Tibial nerve (tissue), 4 donors: ENCODE measurements around the gene IER2.
"Not testable (repeated sequence)": the region's sequence is repeated elsewhere in the genome, so short reads cannot be mapped to it uniquely, and the experiment has no call there.

ENCODE experiments used
- EP300 ChIP-seq, 2 donors: sonication (generic); formaldehyde crosslinking; IDR thresholded peaks; one replicate each; pipeline ENCODE4 v1.6.1; 2017; ENCODE audit warnings: antibody characterized with exemption in 2 of 2, mild to moderate bottlenecking in 1 of 2
- POLR2A ChIP-seq, 2 donors: fragments of 450-650 bp; IDR thresholded peaks; one replicate each; pipeline ENCODE4 v1.6.1; 2017; ENCODE audit warnings: antibody characterized with exemption in 2 of 2, mild to moderate bottlenecking in 2 of 2, moderate library complexity in 2 of 2
- TF ChIP-seq, protein P1 (sequence below), 5 experiments: fragments of 200-600 bp in 3 of 5; fragments of 450-650 bp in 2 of 5; sonication (generic) in 3 of 5; IDR thresholded peaks; one replicate each; pipeline ENCODE4 v1.5.1; 2016 to 2019; ENCODE audit warnings: antibody characterized with exemption in 5 of 5, mild to moderate bottlenecking in 3 of 5, moderate library complexity in 2 of 5

DNA sequence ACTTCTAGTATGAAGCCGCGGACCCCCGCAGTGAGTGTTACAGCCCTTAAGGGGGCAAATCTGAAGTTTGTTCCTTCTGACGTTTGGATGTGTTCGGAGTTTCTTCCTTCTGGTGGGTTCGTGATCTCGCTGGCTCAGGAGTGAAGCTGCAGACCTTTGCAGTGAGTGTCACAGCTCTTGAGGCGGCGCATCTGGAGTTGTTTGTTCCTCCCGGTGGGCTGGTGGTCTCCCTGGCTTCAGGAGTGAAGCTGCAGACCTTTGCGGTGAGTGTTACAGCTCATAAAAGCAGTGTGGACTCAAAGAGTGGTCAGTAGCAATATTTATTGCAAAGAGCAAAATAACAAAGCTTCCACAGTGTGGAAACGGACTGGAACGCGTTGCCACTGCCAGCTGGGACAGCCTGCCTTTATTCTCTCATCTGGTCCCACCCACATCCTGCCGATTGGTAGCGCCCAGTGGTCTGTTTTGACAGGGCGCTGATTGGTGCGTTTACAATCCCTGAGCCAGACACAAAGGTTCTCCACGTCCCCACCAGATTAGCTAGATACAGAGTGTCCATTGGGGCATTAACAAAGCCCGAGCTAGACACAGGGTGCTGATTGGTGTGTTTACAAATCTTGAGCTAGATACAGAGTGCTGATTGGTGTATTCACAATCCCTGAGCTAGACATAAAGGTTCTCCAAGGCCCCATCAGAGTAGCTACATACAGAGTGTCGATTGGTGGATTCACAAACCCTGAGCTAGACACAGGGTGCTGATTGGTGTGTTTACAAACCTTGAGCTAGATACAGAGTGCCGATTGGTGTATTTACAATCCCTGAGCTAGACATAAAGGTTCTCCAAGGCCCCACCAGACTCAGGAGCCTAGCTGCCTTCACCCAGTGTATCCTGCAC lies 35.8 kb downstream of the IER2 start:
- TF ChIP-seq POLR2A, EP300 (IDR thresholded peaks at IDR 0.05): not testable (repeated sequence)
- TF ChIP-seq, protein P1, sequence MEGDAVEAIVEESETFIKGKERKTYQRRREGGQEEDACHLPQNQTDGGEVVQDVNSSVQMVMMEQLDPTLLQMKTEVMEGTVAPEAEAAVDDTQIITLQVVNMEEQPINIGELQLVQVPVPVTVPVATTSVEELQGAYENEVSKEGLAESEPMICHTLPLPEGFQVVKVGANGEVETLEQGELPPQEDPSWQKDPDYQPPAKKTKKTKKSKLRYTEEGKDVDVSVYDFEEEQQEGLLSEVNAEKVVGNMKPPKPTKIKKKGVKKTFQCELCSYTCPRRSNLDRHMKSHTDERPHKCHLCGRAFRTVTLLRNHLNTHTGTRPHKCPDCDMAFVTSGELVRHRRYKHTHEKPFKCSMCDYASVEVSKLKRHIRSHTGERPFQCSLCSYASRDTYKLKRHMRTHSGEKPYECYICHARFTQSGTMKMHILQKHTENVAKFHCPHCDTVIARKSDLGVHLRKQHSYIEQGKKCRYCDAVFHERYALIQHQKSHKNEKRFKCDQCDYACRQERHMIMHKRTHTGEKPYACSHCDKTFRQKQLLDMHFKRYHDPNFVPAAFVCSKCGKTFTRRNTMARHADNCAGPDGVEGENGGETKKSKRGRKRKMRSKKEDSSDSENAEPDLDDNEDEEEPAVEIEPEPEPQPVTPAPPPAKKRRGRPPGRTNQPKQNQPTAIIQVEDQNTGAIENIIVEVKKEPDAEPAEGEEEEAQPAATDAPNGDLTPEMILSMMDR (IDR thresholded peaks at IDR 0.05), result not testable (repeated sequence)
